ENCODE results near the gene SH2D3A.

DNA sequence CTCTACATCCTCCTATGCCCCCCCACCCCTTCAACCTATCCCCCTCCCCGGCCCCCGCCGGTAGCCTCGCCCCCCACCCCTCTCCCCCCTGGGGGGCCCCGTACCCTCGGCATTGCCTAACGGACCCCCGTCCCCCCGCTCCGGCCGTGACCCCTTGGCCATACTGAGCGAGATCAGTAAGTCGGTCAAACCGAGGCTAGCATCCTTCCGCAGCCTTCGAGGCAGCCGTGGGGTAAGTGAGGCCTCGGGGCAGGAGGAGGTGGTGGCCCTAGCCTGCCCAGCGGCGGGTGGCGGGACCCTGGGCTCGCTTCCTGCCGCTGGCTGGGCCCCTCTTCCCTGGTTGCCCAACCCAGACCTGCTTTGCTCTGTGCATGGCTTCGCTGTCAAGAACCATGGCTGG, 21.3 kb downstream of the SH2D3A start:
- TF ChIP-seq, protein P1, sequence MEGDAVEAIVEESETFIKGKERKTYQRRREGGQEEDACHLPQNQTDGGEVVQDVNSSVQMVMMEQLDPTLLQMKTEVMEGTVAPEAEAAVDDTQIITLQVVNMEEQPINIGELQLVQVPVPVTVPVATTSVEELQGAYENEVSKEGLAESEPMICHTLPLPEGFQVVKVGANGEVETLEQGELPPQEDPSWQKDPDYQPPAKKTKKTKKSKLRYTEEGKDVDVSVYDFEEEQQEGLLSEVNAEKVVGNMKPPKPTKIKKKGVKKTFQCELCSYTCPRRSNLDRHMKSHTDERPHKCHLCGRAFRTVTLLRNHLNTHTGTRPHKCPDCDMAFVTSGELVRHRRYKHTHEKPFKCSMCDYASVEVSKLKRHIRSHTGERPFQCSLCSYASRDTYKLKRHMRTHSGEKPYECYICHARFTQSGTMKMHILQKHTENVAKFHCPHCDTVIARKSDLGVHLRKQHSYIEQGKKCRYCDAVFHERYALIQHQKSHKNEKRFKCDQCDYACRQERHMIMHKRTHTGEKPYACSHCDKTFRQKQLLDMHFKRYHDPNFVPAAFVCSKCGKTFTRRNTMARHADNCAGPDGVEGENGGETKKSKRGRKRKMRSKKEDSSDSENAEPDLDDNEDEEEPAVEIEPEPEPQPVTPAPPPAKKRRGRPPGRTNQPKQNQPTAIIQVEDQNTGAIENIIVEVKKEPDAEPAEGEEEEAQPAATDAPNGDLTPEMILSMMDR (IDR thresholded peaks at IDR 0.05; ENCODE audit: low read depth, low read length): no peak
- TF ChIP-seq POLR2A (IDR thresholded peaks at IDR 0.05; ENCODE audit: extremely low read depth, insufficient read length) (no peak), MYC (IDR thresholded peaks at IDR 0.05; ENCODE audit: low read depth, low read length) (no peak)
